T-cell (primary cell): ENCODE data around the gene TSPEAR. TPM values are rescaled to one million over a fixed set of nuclear protein-coding genes. Genes with fewer than 3 reads are reported as not detected.
"Not testable (repeated sequence)": the region's sequence is repeated elsewhere in the genome, so short reads cannot be mapped to it uniquely, and the experiment has no call there.

ENCODE experiments used
- ATAC-seq, 4 experiments: fragments of 200-7000 bp in 3 of 4; fragments of 150-1000 bp in 1 of 4; cut with Tn5 transposase; replicated peaks in 1 of 4; 1 replicate in 3 of 4; 2 replicates in 1 of 4; pipeline ENCODE4 v1.10.0; 2021; ENCODE audit warnings: moderate library complexity in 3 of 4, mild to moderate bottlenecking in 2 of 4, moderate number of reproducible peaks in 1 of 4
- CTCF ChIA-PET, 2 donors: fragments of 300-600 bp; sonication (Branson Sonifier 250); formaldehyde crosslinking; loops; one replicate each; lab custom pipeline; 2022; ENCODE audit warnings: antibody characterized with exemption in 2 of 2; lab: Charles Lee
- POLR2A ChIA-PET, 2 donors: fragments of 300-600 bp; sonication (Branson Sonifier 250); formaldehyde crosslinking; loops; one replicate each; lab custom pipeline; 2022; ENCODE audit warnings: antibody characterized with exemption in 2 of 2; lab: Charles Lee
- DNase-seq, 35 experiments: peaks; one replicate each; pipeline versions ENCODE4 v3.0.0 to v3.0.0-alpha.2; 2013 to 2023
- H3K27ac ChIP-seq: one replicate; pipeline ENCODE4 v1.5.1; 2013; ENCODE audit warnings: low read length
- H3K27me3 ChIP-seq, 2 experiments: replicated peaks in 1 of 2; 1 replicate in 1 of 2; 2 replicates in 1 of 2; pipeline versions ENCODE4 v1.6.1 to v1.7.0; 2013; ENCODE audit warnings: low read length in 1 of 2, mixed read lengths in 1 of 2; ENCODE audit not compliant: control insufficient read depth in 2 of 2, insufficient read depth in 2 of 2; ENCODE audit errors: extremely low read depth in 1 of 2
- H3K36me3 ChIP-seq, 2 donors: 1 replicate in 1 of 2; 2 replicates in 1 of 2; pipeline versions ENCODE4 v1.6.1 to v1.7.0; 2013; ENCODE audit warnings: low read length in 1 of 2; ENCODE audit not compliant: control insufficient read depth in 2 of 2, insufficient read depth in 1 of 2; ENCODE audit errors: extremely low read depth in 1 of 2
- H3K4me1 ChIP-seq, 2 experiments: 1 replicate in 1 of 2; 2 replicates in 1 of 2; pipeline versions ENCODE4 v1.6.1 to v1.7.0; 2013; ENCODE audit warnings: low read length in 2 of 2, mixed read lengths in 1 of 2; ENCODE audit not compliant: insufficient read depth in 2 of 2, control insufficient read depth in 1 of 2; ENCODE audit errors: extremely low read depth in 1 of 2
- H3K4me3 ChIP-seq, 2 donors: 1 replicate in 1 of 2; 2 replicates in 1 of 2; pipeline versions ENCODE4 v1.5.1 to v1.7.0; 2013; ENCODE audit warnings: mild to moderate bottlenecking in 2 of 2, low read length in 1 of 2, moderate library complexity in 1 of 2; ENCODE audit not compliant: control insufficient read depth in 1 of 2; ENCODE audit errors: extremely low read depth in 1 of 2
- H3K9me3 ChIP-seq: 2 replicates; pipeline ENCODE4 v1.7.0; 2013
- H3K27ac Mint-ChIP-seq, 2 donors: one replicate each; pipeline ENCODE4 v1.8.0; 2020 to 2021; ENCODE audit warnings: mild to moderate bottlenecking in 2 of 2, mixed read lengths in 2 of 2
- H3K27me3 Mint-ChIP-seq, 2 donors: one replicate each; pipeline ENCODE4 v1.8.0; 2021 to 2022; ENCODE audit warnings: mixed read lengths in 2 of 2
- H3K36me3 Mint-ChIP-seq: one replicate; pipeline ENCODE4 v1.8.0; 2021; ENCODE audit warnings: mixed read lengths
- H3K4me1 Mint-ChIP-seq, 3 donors: one replicate each; pipeline ENCODE4 v1.8.0; 2020 to 2022; ENCODE audit warnings: mixed read lengths in 3 of 3, mild to moderate bottlenecking in 1 of 3
- H3K4me3 Mint-ChIP-seq, 3 donors: one replicate each; pipeline ENCODE4 v1.8.0; 2020 to 2022; ENCODE audit warnings: mild to moderate bottlenecking in 3 of 3, mixed read lengths in 3 of 3, moderate library complexity in 3 of 3
- H3K9me3 Mint-ChIP-seq, 3 donors: one replicate each; pipeline ENCODE4 v1.8.0; 2020 to 2022; ENCODE audit warnings: mixed read lengths in 3 of 3
- WGBS: methylation state at CpG from one replicate; pipeline ENCODE4 v1.1.5; 2013; ENCODE audit warnings: missing lambda C conversion rate; ENCODE audit not compliant: insufficient coverage; 5-methylcytosine and 5-hydroxymethylcytosine counted together
- total RNA-seq, 35 experiments: library from RNA in 6 of 35; stranded (reverse) in 6 of 35; fragments of 120-200 nt in 1 of 35; gene quantifications; one replicate each; pipeline versions ENCODE4 v1.2.1 to v1.2.4 and lab custom pipeline; 2013 to 2026

TSPEAR gene
- total RNA-seq, 5 donors from 2014 or later (not counting 1 experiment from before 2014, with no cell fraction given), result not detected

GRCh38 chr21:44632067-44632466 is 79.3 kb downstream of the TSPEAR start:
- Mint-ChIP-seq H3K4me1 (peaks cover 15 to 24% (median 23%) of the 10 kb centered on the region in 3 donors), H3K4me3 (no peak overlapping the region)
- CTCF ChIA-PET, result no interaction called here

GRCh38 chr21:44630440-44630839 is 80.9 kb downstream of the TSPEAR start:
- Mint-ChIP-seq H3K9me3 (peaks cover 15 to 39% (median 26%) of the 10 kb centered on the region in 3 donors), H3K4me1 (peaks cover 15 to 32% (median 31%) of the 10 kb centered on the region in 3 donors), H3K27ac (peak overlapping the region; percentile 72 to 77), H3K4me3 (peak overlapping the region in 1 of 3 donors; percentile 53), H3K36me3 (peaks cover 23% of the 10 kb centered on the region), H3K27me3 (no peaks in the 10 kb centered on the region)
- DNase-seq, result peak in 1 of 35 experiments; percentile 16
- H3K27me3 ChIP-seq, result no peaks in the 10 kb centered on the region
- peaks cover 9 to 52% of the 10 kb centered on the region in 2 experiments for H3K4me1 ChIP-seq
- no peaks in the 10 kb centered on the region for H3K36me3 ChIP-seq
- CTCF ChIA-PET, result interaction anchor here in 1 of 2 donors (0.6 kb wide), 1 partner anchor 15 kb away, joined by 3 read pairs; no protein-coding TSS in a partner anchor
- H3K27ac ChIP-seq, result peak overlapping the region; percentile 72
- H3K4me3 ChIP-seq, result peak overlapping the region in 1 of 2 donors; percentile 51
- POLR2A ChIA-PET, result no interaction called here
- H3K9me3 ChIP-seq, result peaks cover 3% of the 10 kb centered on the region
- ATAC-seq, result peak in 2 of 4 experiments; percentile 58 to 75
- WGBS, result no CpG with 5 or more reads among the region's 2 CpGs

More at GRCh38 chr21:44632067-44632466, 79.3 kb downstream of the TSPEAR start:
- ATAC-seq (no peak), DNase-seq (no peak)
- WGBS, result no CpG with 5 or more reads among the region's 1 CpG
- Histone ChIP-seq H3K4me1 (peaks cover 9 to 36% of the 10 kb centered on the region in 2 experiments), H3K27ac (no peak overlapping the region), H3K27me3 (no peaks in the 10 kb centered on the region), H3K9me3 (peaks cover 3% of the 10 kb centered on the region), H3K4me3 (no peak overlapping the region), H3K36me3 (no peaks in the 10 kb centered on the region)
- Mint-ChIP-seq H3K9me3 (peaks cover 15 to 39% (median 26%) of the 10 kb centered on the region in 3 donors), H3K36me3 (peaks cover 23% of the 10 kb centered on the region), H3K27me3 (no peaks in the 10 kb centered on the region), H3K27ac (peak overlapping the region in 1 of 2 donors; percentile 7)
- POLR2A ChIA-PET, result no interaction called here

GRCh38 chr21:44628707-44629391 is 82.5 kb downstream of the TSPEAR start:
- WGBS, result 89% methylated on average over 13 of the region's 18 CpGs
- Histone ChIP-seq H3K27me3 (no peaks in the 10 kb centered on the region), H3K9me3 (peaks cover 3% of the 10 kb centered on the region), H3K36me3 (no peaks in the 10 kb centered on the region), H3K4me1 (peaks cover 9 to 58% of the 10 kb centered on the region in 2 experiments), H3K27ac (no peak overlapping the region), H3K4me3 (no peak overlapping the region)
- peaks cover 25 to 50% (median 33%) of the 10 kb centered on the region in 3 donors for H3K9me3 Mint-ChIP-seq
- no peak overlapping the region for H3K4me3 Mint-ChIP-seq
- H3K27me3 Mint-ChIP-seq, result no peaks in the 10 kb centered on the region
- peaks cover 15 to 32% (median 31%) of the 10 kb centered on the region in 3 donors for H3K4me1 Mint-ChIP-seq
- CTCF ChIA-PET, result interaction anchor here in 1 of 2 donors (0.6 kb wide), 2 partner anchors 10 to 113 kb away, joined by 3 read pairs; no protein-coding TSS in a partner anchor
- H3K36me3 Mint-ChIP-seq, result peaks cover 27% of the 10 kb centered on the region
- DNase-seq (no peak), ATAC-seq (no peak)
- POLR2A ChIA-PET, result interaction anchor here in 1 of 2 donors (0.6 kb wide), 1 partner anchor 18 kb away, joined by 5 read pairs; no protein-coding TSS in a partner anchor
- no peak overlapping the region for H3K27ac Mint-ChIP-seq

GRCh38 chr21:44627831-44628233 is 83.5 kb downstream of the TSPEAR start:
- H3K27ac ChIP-seq, H3K27me3 Mint-ChIP-seq, POLR2A ChIA-PET, CTCF ChIA-PET, H3K4me3 Mint-ChIP-seq, ATAC-seq, H3K36me3 ChIP-seq, H3K27ac Mint-ChIP-seq, H3K4me3 ChIP-seq, H3K27me3 ChIP-seq, DNase-seq, H3K9me3 ChIP-seq: not testable (repeated sequence)
- peaks cover 27% of the 10 kb centered on the region for H3K36me3 Mint-ChIP-seq
- peaks cover 9 to 58% of the 10 kb centered on the region in 2 experiments for H3K4me1 ChIP-seq
- peaks cover 15 to 32% (median 31%) of the 10 kb centered on the region in 3 donors for H3K4me1 Mint-ChIP-seq
- WGBS, result 100% methylated on average over 1 of the region's 15 CpGs
- H3K9me3 Mint-ChIP-seq, result peaks cover 33 to 49% (median 38%) of the 10 kb centered on the region in 3 donors

GRCh38 chr21:44627181-44627822 is 84.1 kb downstream of the TSPEAR start:
- H3K4me3 ChIP-seq, H3K36me3 ChIP-seq, CTCF ChIA-PET, H3K27me3 Mint-ChIP-seq, DNase-seq, H3K27ac ChIP-seq, ATAC-seq, POLR2A ChIA-PET, H3K9me3 ChIP-seq, H3K27me3 ChIP-seq, H3K4me3 Mint-ChIP-seq: not testable (repeated sequence)
- peaks cover 9 to 58% of the 10 kb centered on the region in 2 experiments for H3K4me1 ChIP-seq
- H3K4me1 Mint-ChIP-seq, result peaks cover 15 to 32% (median 31%) of the 10 kb centered on the region in 3 donors
- WGBS, result 88% methylated on average over 14 of the region's 20 CpGs
- H3K27ac Mint-ChIP-seq, result peak overlapping the region in 1 of 2 donors; percentile 28
- peaks cover 32% of the 10 kb centered on the region for H3K36me3 Mint-ChIP-seq
- H3K9me3 Mint-ChIP-seq, result peaks cover 38 to 53% (median 43%) of the 10 kb centered on the region in 3 donors

GRCh38 chr21:44626673-44627143 is 84.7 kb downstream of the TSPEAR start, which contains the start of gene KRTAP10-9:
Gene KRTAP10-9 (plus strand): TSS chr21:44627093. CDS start chr21:44627172, 79 bp downstream.
- H3K27me3 Mint-ChIP-seq, result no peaks in the 10 kb centered on the region
- 53% methylated on average over 5 of the region's 7 CpGs for WGBS
- ATAC-seq, result no peak
- no peak within 1 kb of the TSS for H3K4me3 ChIP-seq
- peak within 1 kb of the TSS in 1 of 3 donors; percentile 17 for H3K4me3 Mint-ChIP-seq
- H3K36me3 ChIP-seq, result no peaks in the 10 kb centered on the region
- H3K9me3 Mint-ChIP-seq, result peaks cover 35 to 49% (median 40%) of the 10 kb centered on the region in 3 donors
- peaks cover 9 to 58% of the 10 kb centered on the region in 2 experiments for H3K4me1 ChIP-seq
- no peaks in the 10 kb centered on the region for H3K27me3 ChIP-seq
- peaks cover 4% of the 10 kb centered on the region for H3K9me3 ChIP-seq
- peak within 1 kb of the TSS in 1 of 2 donors; percentile 28 for H3K27ac Mint-ChIP-seq
- H3K36me3 Mint-ChIP-seq, result peaks cover 28% of the 10 kb centered on the region
- H3K27ac ChIP-seq, result no peak within 1 kb of the TSS
- CTCF ChIA-PET, result no interaction called here
- H3K4me1 Mint-ChIP-seq, result peaks cover 15 to 32% (median 31%) of the 10 kb centered on the region in 3 donors
- DNase-seq, result no peak
- POLR2A ChIA-PET, result no interaction called here
